GM19372 (cell line): Measurements from ENCODE around the gene FLII.

Experiments
- ATAC-seq: cut with Tn5 transposase; IDR thresholded peaks from one replicate; pipeline ENCODE4 v1.9.1; 2021; ENCODE audit warnings: mild to moderate bottlenecking, low read depth, moderate library complexity; ENCODE audit not compliant: unreplicated experiment

FLII gene

DNA sequence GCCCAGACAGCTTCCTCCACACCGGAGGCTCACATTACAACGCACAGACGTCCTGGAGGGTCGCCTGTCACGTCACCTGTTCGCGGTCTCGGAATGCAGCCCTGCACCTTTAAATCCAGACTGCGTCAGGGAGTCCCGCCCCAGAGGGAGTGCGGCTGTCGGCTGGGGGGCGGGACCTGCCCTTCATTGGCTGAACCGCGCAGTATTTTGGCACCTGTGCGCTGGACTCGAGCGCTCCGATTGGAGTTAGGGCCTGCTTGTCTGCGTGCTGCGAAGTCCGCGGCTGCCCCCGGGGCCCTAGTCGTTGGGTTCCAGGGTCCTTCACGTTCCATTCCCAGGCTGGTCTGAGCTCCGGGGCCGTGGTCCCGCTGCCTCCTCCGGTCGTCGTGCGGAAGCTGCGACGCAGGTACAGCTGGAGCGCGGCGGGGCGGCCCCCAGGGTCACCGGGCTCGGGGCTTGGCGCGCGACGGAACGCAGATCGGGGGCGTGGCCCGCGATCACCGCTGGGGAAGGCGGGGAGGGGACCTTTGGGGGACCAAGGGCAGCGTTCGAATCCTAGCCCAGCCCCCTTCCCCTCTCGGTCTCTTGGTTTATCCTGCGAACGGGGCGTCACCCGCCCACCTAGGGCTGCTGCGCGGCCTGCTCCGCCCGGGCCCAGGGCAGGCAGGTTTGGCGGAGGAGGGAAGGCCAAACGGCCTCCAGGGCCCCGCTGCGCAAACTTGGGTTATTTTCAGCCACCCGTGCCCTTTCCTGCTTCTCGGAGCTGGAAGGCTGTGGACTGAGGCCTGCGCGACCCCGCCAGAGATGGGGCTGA, 2.0 kb upstream of the FLII start, which contains the start of gene MIEF2:
Gene MIEF2 (plus strand): TSS at position 331 of the 814 bp plus-strand sequence. CDS start 2,059 bp downstream, outside the sequence.
- ATAC-seq, result peak; percentile 70

DNA sequence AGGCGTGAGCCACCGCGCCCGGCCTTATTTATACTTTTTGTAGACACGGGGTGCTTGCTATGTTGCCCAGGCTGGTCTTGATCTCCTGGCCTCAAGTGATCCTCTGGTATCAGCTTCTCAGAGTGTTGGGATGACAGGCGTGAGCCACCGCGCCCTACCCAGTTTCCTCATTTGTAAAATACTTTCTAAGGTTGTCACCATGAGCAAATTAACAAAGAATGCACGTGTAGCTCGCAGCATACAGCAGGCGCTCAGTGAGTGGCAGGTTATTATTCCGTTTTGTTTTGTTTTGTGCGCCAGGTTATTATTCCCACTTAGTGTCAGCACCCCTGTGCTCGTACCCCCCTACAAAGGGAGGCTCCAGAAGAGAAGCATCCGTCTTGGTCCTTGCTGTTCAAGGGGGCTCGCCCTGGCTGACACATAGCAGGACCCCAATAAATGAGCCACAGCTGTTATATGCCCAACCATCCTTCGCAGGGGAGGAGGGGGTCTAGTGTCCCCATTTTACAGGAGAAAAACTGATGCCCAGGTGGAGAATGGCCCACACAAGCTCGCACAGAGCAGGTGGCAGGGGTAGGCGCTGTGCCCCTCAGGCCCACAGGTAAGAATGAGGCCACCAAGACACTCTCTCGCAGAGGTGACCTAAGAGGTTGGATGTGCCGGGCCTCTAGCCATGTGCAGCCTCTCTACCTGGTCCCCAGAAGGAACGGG, 1.2 kb upstream of the FLII start:
- no peak for ATAC-seq

DNA sequence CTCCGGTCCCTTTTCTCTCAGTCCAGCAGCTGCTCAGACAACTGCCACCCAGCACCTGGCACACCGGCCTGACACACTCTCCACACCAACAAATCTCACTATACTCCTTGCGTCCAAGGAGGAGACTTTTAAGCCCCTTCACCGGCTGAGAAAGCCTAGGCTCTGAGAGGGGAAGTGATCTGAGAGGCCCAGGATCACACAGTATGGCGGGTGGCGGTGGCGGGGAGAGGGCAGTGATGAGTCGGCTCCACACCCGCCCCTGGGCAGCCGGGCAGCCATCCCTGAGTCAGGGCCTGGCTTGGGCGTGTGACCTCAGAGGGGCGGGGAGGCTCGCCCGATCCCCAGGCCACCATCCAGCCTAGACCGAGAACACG, 569 bp downstream of the FLII start:
- ATAC-seq, result no peak

DNA sequence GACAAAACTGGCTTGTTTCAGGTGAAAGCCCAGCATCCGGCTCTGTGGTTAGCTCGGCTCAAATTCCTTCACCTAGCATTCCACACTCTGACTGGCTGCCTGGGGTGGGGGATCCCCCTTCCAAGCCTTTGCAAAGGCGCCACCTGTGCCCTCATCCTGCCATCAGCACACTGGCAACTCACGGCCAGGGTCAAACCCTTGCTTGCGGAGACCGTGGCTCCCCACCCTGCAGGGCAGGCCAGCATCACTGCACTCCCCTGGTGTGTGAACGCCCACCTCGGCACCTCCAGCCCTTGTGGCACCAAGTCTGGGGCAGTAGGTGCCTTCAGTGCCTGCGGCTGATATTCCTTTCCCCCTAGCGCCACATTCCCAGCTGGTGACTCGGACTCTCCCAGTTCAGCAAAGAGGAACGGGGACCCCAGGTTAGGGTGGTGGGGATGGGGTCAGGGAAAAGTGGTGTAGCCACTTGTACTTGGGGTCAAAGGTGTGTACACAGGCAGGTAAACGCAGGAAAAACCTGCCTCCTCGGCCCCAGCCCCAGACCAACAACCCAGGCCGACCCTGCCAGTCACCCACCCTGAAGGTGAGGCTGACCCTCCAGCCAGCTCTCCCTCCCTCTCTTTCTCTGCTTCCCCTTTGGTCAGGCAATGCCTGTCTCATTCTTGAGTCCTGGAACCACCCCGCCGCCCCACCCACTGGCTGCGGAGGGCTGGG, 1.1 kb downstream of the FLII start:
- ATAC-seq, result no peak

DNA sequence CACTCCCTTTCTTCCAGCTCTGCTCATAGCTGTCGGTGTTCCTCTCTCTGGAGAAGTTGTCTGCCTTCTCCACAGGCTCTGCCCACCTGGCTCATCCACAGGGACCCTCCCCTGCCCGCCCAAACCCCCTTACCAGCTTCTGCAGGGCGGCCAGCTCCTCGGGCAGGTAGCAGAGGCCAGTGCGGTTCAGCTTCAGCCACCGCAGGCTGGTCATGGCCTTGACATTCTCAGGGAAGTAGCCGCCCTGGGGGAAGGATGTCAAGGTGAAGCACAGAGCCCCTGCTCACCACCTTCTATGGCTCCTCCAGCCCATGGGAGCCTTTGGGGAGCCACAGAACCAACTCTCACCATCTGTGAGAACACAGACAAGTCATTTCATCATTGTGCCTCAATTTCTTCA, 1.8 kb downstream of the FLII start:
- ATAC-seq, result no peak

DNA sequence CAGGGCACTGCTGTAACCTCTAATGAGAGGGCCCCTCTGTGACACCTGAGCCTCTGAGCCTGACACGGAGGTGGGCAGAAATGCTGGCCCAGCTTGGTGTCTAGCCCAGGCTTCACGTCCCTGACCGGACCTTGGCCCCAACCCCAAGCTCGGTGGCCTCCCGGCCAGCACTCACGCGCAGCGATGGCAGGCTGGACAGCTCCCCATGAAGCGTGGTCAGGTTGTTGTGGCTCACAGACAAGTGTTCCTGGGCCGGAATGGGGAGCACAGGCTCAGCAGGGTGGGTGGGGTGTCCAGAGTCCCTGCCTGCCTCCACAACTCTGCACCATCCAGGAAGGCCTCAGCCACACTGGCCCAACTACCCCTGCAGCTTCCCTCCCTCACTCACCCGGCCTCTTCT, 2.2 kb downstream of the FLII start:
- no peak for ATAC-seq

DNA sequence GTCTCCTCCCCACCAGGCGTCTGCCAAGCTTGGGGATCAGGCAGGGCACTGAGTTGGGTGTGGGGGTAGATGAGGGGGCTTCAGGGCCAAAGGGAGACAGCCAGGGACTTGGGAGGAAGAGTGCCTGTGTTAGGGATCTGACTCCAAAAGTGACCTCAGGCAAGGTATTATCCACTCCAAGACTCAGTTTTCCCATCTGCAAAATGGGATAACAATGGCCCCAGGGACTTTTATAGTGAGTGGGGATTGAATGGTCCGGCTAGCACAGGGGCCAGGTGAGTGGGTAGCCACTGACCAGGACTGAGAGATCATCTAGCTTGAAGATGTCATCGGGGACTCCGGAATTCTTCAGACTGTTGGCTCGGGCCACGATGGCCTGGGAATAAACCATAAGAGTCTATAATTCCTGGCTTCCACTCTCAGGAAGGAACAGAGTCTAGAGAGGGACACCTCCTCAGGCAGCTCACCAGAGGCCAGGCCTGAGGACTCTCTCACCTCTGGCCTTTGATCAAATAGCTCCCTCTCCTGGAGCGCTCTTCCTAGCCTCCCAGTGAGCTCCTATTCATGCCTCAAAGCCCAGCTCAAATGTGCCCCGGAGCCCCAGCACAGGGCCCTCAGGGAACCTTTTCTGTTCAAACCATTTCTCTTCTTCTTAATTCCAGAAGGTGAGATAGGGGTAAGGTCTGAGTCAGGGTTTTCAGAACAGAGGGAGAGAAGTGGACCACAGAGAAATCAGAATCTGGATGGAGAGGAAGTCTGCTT, 3.5 kb downstream of the FLII start:
- ATAC-seq, result no peak

DNA sequence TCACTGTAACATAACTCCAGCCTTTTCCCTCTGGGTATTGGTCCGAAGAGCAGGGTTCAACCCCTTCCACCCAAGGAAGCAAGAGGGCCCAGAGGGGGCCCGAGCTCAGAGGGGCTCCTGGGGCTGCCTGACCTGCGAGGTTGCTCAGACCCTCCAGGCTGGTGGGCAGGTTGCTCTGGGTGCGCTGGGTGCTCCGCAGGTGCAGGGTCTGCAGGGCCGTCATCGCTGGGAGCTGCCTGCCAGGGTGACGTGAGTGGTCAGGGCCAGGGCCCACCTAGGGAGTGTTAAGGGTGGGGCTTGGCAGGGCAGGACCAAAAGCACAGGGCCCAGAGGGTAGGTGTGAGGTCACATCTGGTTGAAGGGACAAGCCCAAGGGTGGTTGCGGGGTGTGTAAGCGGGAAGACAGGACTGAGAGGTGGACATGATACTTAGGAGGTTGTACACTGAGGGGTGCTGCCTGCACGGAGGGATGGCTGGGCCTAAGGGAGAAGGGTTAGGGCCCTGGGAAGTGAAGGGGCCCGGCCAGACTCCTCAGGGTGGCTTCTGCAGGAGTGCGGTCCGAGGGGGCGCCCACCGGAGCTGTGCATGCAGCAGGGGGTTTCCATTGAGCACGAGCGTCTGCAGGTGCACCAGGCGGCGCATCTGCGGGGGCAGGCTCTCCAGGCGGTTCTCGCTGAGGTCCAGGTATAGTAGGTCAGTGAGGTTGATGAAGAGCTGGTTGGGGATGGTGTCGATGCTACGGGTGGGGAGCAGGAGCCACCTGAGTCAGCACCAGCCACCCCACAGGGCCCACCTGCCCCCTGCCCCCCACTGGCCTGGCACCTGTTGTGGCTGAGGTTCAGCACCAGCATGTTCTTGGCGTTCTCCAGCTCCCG, 4.4 kb downstream of the FLII start:
- ATAC-seq, result no peak

DNA sequence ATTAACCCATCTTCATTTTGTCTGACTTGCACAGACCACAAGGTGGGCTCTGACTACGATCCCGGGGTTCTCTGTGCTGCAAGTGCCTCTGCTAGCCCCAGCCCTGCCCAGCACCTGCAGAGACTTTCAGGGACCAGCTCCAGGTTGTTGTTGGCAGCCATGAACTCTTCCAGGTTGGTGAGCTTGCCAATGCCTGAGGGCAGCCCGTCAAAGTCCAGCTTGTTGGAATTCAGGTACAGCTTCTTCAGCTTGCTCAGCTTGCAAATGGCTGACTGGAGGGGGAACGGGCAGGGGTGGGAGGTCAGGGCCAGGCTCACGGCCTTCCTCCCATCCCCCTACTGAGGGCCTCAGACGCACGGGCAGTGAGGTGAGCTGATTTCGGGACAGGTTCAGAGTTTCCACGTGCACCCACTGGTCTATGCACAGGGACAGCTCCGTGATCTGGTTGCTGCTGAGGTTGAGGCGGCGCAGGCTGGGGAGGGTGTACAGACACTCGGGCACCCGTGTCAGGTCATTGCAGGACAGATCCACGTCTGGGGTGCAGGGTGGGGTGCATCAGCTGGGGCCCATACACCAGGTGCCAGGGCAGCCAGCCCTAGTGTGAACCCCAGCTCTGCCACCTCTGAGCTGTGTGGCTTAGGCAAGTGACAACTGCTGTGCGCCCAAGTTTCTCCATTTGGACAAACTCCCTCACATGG, 5.2 kb downstream of the FLII start:
- no peak for ATAC-seq

DNA sequence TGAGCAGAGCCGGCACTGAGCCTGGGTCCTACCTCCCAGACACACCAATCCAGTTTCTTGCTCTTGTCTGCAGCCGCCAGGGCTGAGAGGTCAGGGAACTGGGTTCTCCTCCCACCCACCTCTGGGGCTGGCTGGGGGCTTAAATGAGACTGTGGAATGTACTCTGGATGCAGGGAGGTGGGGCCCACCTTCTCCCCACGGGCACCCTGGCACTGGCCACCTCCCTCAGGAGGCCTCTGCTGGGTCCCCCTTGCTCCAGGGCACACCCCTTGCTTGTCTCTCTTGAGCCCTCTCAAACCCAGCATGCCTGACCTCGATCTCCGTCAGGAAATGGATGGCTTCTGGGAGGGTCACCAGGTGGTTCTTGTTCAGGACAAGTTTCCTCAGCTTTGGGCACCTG, 6.4 kb downstream of the FLII start:
- ATAC-seq, result no peak

DNA sequence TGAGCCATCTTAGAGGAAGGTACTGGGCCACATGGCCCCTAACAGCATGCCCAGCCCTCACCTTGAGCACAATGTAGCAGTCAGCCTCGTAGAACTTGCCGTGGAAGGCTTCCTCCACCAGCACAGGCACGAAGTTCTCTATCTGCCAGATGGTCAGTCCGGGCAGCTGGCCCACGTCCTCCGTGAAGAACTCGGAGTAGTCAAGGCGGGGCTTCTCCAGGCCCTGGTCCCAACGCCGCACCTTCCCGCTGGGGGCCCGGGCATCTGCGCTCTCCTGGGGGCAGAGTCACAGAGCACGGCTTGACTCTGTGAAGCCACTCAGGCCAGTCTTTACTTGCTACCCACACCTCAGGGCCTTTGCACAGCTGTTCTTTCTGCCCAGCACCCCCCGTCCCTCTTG, 7.3 kb downstream of the FLII start:
- no peak for ATAC-seq

DNA sequence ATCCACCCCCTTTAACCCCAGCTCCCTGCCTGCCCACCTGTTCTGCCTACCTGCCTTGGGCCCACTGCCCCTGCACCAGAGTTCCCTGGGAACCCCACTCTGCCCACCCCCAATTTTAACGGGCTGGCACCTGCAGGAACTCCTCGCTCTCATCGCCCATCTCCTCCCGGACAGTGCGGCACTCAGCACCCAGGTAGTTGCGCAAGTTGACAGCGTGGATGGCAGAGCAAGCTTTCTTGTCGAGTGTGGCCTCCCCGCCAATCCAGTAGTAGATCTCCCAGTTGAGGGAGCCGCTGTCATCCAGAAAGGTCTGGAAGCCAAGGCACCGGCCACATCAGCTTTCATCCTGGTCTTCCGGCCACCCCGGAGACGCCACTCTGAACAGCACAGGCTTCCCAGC, 7.8 kb downstream of the FLII start:
- no peak for ATAC-seq

DNA sequence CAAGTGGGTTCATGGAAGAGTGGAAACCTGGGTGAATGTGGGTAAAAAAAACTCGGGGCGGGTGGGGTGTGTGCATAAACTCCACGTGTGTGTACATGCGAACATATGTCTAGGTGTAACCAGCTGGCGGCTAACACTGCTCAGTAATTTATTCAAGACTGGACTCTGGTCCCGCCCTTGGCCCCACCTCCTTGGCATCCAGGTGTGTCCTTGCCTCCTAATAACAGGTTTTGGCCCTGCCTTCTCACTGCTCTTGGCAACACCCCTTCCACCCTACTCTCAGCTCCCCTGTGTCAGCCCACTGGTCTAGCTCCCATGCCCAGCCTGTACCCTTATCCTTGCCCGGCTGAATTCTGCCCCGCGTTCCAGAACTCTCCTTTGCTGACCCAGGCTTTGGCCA, 8.3 kb downstream of the FLII start:
- no peak for ATAC-seq

DNA sequence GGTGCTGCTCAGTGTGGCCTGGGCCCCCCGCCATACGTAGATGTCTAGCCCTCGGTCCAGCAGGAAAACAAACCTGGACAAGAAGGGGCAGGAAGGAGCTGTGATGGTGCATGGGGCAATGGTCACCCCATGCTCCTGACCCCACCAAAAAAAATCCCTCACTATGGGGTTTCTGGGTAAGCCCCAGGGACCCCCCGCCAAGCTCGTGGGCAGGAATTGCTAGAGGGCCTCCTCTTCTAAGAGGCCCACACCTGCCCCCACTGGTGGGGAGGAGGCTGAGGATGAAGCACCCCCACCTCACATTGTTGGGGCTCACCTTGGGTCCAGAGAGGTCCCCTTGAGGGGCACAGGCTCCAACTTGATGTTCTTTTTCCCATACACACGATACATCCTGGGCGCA, 9.7 kb downstream of the FLII start:
- no peak for ATAC-seq

DNA sequence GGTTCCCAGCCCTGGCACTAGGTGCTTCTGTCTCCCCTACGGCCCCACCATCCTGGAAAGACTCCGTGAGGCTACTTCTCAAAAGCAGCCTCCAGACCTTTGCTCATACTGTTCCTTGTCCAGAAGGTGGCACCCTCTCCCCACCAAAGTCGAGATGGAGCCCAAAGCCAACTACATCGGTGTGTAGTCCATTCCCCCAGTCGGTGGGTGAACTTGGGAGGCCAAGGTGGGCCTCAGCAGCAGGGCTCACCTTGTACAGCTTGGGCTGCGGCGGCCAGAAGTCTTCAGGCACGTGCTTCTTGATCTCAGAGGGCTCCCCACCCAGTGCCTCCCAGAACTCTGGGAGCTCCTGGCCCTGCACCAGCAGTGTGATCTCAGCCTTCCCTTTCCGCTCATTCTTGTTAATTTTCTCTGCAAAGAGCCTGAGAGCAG, 10.2 kb downstream of the FLII start:
- no peak for ATAC-seq

DNA sequence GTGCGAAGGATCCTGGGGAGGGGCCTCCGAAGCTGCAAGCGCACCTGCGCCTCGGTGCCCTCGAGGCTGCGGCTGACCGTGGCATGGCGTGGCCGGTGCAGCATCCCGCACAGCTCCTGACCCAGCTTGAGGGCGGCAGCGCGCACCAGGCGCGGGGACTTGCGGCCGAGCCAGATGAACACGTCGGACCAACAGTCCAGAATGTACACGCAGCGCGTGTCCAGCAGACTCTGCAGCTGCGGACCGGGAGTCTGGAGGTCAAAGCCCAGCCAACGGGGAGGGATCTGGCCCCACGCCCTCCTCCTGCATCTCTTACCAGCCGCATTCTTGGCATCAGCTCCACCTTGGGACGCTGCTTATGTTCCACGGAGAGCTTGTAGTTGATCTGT, 10.9 kb downstream of the FLII start:
- no peak for ATAC-seq

DNA sequence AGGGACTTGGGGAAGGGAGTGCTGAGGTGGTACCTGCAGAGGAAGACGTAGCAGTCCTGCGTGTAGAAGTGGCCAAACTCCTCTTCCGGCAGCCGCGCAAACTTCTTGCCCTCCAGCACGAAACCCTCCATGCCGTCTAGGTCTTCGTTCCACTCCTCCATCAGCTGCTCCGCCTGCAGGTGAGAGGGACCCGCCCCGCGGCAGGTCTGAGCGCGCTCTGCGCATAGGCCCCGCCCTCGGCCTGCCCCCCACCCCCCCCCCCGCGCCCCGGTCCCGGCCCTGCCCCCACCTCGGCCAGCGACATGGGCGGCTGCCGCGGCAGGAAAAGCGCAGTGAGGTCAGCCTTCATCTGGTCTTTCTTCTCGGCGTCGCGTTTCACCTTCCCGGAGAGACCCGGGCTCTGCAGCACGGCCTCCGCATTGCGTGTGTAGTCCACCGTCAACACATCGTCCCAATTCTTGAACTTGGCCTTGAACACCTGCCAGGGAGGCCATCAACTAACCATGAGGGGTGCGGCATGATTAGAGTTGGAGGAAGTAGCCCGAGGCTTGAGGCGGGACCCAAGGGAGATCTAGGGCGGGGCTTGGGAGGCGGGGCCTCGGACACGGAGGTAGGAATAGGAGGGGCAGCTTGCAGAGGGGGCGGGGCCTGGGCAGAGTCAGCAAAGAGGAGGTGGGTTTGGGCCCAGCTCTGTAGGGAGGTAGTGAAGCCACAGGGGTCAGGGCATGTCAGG, 11.5 kb downstream of the FLII start:
- no peak for ATAC-seq

DNA sequence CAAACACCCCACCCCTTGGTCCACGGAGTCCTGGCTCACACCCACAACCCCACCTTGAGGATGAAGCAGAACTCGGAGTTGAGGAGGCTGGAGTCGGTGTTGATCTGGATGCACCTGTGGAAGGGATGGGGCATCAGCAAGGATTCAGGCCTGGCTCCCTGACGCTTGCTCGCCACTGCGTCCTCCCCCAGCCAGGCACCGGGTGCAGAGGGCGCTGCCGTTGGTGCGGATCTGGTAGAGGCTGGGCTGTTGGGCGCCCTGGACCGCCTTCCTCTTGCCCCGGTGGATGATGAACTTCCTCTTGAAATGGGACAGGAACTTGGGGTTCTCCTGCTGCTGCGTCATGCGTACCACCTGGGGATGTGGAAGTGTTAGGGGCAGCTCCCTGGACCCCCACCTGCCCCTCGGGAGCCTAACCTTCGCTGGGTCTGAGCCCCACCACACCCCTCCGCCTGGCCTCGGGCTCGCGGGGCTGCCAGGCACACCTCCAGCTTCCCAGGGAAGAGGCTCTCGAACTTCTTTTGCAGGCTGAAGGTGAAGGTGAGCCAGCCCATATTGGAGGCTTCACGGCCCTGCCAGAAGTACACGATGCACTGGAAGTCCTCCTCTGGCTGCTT, 12.3 kb downstream of the FLII start:
- ATAC-seq, result no peak
